ENCODE data around the gene ASB6.
A peak's percentile ranks its signal among the peaks of the same experiment; 100 is the strongest.

Gene ASB6

GRCh38 chr9:129624168-129624759 lies 17.7 kb downstream of the ASB6 start:
- peak; percentile 28 to 69 (median 54) for DNase-seq

- no peak for DNase-seq
These were observed 18.6 kb downstream of the ASB6 start for GRCh38 chr9:129623331-129623730.

- DNase-seq, result no peak
These were observed 21.2 kb downstream of the ASB6 start, which contains the start of gene C9orf50 for GRCh38 chr9:129620669-129621295. Gene C9orf50, minus strand, starts transcription at chr9:129621101. Its CDS starts 527 bp downstream, at chr9:129620574.

GRCh38 chr9:129619787-129620668 lies 21.9 kb downstream of the ASB6 start:
- DNase-seq, result no peak

- no peak for DNase-seq
These were observed 24.8 kb downstream of the ASB6 start for GRCh38 chr9:129617167-129617566.

GRCh38 chr9:129615407-129616285 lies 26.3 kb downstream of the ASB6 start:
- no peak for DNase-seq

GRCh38 chr9:129614932-129615331 lies 27.0 kb downstream of the ASB6 start:
- DNase-seq, result no peak

- DNase-seq, result no peak
These were observed 28.3 kb downstream of the ASB6 start for GRCh38 chr9:129613520-129614175.

GRCh38 chr9:129612815-129613519 lies 29.0 kb downstream of the ASB6 start:
- no peak for DNase-seq

- DNase-seq, result no peak
These were observed 29.8 kb downstream of the ASB6 start for GRCh38 chr9:129612123-129612522.

GRCh38 chr9:129611307-129611800 lies 30.6 kb downstream of the ASB6 start:
- no peak for DNase-seq

GRCh38 chr9:129610473-129611306 lies 31.3 kb downstream of the ASB6 start:
- DNase-seq, result peak; percentile 38 to 65 (median 50)

- DNase-seq, result peak in 1 of 4 experiments; percentile 46
These were observed 31.8 kb downstream of the ASB6 start for GRCh38 chr9:129610213-129610472.

GRCh38 chr9:129609486-129610212 lies 32.3 kb downstream of the ASB6 start:
- peak in 2 of 4 experiments; percentile 27 to 44 for DNase-seq

GRCh38 chr9:129608561-129609481 lies 33.1 kb downstream of the ASB6 start:
- DNase-seq, result no peak

- DNase-seq, result no peak
These were observed 34.9 kb downstream of the ASB6 start for GRCh38 chr9:129607027-129607387.

- no peak for DNase-seq
These were observed 35.6 kb downstream of the ASB6 start for GRCh38 chr9:129606161-129607026.

GRCh38 chr9:129604766-129605163 lies 37.2 kb downstream of the ASB6 start:
- DNase-seq, result no peak
